D341Med (cell line): ENCODE data around the gene CDKL2.
"Not testable (repeated sequence)": the region's sequence is repeated elsewhere in the genome, so short reads cannot be mapped to it uniquely, and the experiment has no call there.

Experiments
- DNase-seq: peaks from one replicate; pipeline ENCODE4 v3.0.0; 2012; ENCODE audit warnings: low spot score

The CDKL2 gene

GRCh38 chr4:75630174-75630936, at the start of gene CDKL2:
Gene CDKL2, minus strand, starts transcription at chr4:75630528. Its CDS starts 4,540 bp downstream, at chr4:75625988.
- peak; percentile 30 for DNase-seq

GRCh38 chr4:75678965-75679364, 48.6 kb upstream of the CDKL2 start:
- no peak for DNase-seq

GRCh38 chr4:75678473-75678872, 48.1 kb upstream of the CDKL2 start:
- no peak for DNase-seq

GRCh38 chr4:75675004-75675531, 44.7 kb upstream of the CDKL2 start:
- DNase-seq, result no peak

GRCh38 chr4:75673959-75674328, 43.6 kb upstream of the CDKL2 start:
- DNase-seq, result no peak

- DNase-seq, result peak; percentile 97
Observed at GRCh38 chr4:75673027-75673958, 43.0 kb upstream of the CDKL2 start, which contains the start of gene G3BP2. Gene G3BP2, minus strand, starts transcription at chr4:75673411. Its CDS starts 11,386 bp downstream, at chr4:75662025.

GRCh38 chr4:75672461-75673026, 42.2 kb upstream of the CDKL2 start:
- DNase-seq, result peak; percentile 72

GRCh38 chr4:75671802-75672421, 41.6 kb upstream of the CDKL2 start:
- no peak for DNase-seq

- no peak for DNase-seq
Observed at GRCh38 chr4:75668596-75668995, 38.3 kb upstream of the CDKL2 start.

GRCh38 chr4:75667636-75668035, 37.3 kb upstream of the CDKL2 start:
- DNase-seq, result not testable (repeated sequence)

GRCh38 chr4:75666299-75666698, 36.0 kb upstream of the CDKL2 start:
- DNase-seq, result no peak

GRCh38 chr4:75664604-75665003, 34.3 kb upstream of the CDKL2 start:
- DNase-seq, result not testable (repeated sequence)

- DNase-seq, result no peak
Observed at GRCh38 chr4:75662626-75663025, 32.3 kb upstream of the CDKL2 start.

GRCh38 chr4:75660491-75660890, 30.2 kb upstream of the CDKL2 start:
- no peak for DNase-seq

- no peak for DNase-seq
Observed at GRCh38 chr4:75659512-75660031, 29.2 kb upstream of the CDKL2 start.

- DNase-seq, result no peak
Observed at GRCh38 chr4:75658876-75659275, 28.5 kb upstream of the CDKL2 start.

- no peak for DNase-seq
Observed at GRCh38 chr4:75655562-75655961, 25.2 kb upstream of the CDKL2 start.

- DNase-seq, result no peak
Observed at GRCh38 chr4:75654905-75655304, 24.6 kb upstream of the CDKL2 start.

- peak; percentile 38 for DNase-seq
Observed at GRCh38 chr4:75653845-75654503, 23.6 kb upstream of the CDKL2 start.

GRCh38 chr4:75644095-75644494, 13.8 kb upstream of the CDKL2 start:
- DNase-seq, result no peak

- no peak for DNase-seq
Observed at GRCh38 chr4:75643651-75644050, 13.3 kb upstream of the CDKL2 start.
